Stimulated activated CD4-positive, alpha-beta T cell treated with anti-CD3 and anti-CD28 coated beads, Interleukin-15, amount 100 ng/mL, for 1 hour (primary cell): ENCODE results near the gene DRC7.

Experiments
- DNase-seq, 2 donors: peaks; one replicate each; pipeline ENCODE4 v3.0.0-alpha.2; 2020; ENCODE audit warnings: low read depth in 1 of 2, low spot score in 1 of 2

Gene DRC7

GRCh38 chr16:57749101-57749692, 54.6 kb downstream of the DRC7 start:
- no peak for DNase-seq

- no peak for DNase-seq
These were observed 55.3 kb downstream of the DRC7 start for GRCh38 chr16:57749856-57750452.

DNA sequence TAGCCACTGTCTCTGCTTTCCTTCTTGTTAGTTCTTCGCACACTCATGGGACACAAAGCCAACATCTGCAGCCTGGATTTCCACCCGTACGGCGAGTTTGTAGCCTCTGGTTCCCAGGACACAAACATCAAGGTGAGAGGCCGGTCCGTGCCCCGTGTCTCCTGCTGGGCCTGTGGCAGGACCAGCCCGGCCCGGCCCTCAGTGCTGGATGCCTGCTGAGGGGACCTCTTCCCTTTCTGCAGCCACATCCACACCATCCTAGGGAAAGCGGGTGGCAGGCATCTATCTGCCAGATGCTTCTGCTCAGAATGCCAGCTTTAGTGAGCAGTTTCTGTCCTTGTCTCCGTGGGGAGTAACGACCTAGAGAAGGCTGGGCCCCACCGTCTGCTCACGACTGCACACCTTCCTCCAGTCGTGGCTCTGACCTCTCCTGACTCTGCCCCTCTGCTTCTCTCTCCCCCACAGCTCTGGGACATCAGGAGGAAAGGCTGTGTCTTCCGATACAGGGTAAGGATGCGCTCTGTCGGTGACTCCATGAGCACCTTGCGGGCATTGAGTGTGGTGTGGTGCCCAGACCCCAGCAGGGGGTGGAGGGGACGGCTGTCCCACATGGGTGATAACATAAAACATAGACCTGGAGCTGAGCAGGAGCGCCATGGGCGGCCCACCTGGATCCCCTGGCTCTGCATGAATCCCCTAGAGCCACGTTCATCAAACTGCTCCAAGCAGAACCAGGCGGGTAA, 56.4 kb downstream of the DRC7 start:
- DNase-seq = no peak

- DNase-seq = no peak
These were observed 57.1 kb downstream of the DRC7 start for GRCh38 chr16:57751539-57752202.

DNA sequence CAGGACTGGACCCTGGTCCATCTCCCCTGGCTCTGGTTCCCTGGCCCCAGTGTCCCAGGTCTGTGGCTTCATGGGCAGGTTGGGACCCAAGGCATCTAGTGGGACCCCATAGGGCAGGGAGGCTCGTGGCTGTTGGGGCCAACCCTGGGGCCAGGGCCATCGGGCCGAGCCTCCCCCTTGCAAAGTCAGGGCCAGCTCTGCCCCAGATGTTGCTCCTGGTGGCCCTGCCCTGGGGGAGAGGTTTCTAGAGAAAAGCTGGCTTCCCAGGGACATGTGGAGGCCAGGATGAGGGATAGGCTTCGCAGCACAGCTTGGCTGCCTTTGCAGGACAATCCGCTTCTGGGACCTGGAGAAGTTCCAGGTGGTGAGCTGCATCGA, 57.6 kb downstream of the DRC7 start:
- DNase-seq = no peak

DNA sequence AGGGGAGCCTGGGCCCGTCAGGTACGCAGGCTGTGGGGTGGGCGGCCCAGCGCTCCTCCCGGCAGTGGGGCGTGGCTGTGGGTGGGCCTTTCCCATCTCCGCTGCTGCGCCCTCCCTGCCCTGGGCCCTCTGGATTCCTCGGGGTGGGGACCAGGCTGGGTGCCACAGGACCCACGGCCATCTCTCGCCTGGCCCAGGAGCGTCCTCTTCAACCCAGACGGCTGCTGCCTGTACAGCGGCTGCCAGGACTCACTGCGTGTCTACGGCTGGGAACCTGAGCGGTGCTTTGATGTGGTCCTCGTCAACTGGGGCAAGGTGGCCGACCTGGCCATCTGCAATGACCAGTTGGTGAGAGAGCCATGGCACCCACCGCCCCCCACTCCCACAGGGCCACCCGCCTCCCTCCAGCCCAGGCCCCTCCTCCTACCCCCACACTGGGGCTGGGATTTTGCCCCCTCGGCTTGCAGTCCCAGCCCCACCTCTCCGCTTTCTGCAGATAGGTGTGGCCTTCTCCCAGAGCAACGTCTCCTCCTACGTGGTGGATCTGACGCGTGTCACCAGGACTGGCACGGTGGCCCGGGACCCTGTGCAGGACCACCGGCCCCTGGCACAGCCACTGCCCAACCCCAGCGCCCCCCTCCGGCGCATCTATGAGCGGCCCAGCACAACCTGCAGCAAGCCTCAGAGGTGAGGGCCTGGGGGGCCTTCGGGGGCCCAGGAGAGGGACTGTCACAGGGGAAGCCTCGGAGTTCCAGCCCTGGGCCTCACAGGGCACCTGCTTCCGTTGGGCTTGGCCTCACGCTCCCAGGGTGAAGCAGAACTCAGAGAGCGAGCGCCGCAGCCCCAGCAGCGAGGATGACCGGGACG, 58.2 kb downstream of the DRC7 start:
- no peak for DNase-seq

- DNase-seq = no peak
These were observed 59.1 kb downstream of the DRC7 start for GRCh38 chr16:57753448-57754353.

GRCh38 chr16:57754354-57755060, 59.9 kb downstream of the DRC7 start:
- no peak for DNase-seq

DNA sequence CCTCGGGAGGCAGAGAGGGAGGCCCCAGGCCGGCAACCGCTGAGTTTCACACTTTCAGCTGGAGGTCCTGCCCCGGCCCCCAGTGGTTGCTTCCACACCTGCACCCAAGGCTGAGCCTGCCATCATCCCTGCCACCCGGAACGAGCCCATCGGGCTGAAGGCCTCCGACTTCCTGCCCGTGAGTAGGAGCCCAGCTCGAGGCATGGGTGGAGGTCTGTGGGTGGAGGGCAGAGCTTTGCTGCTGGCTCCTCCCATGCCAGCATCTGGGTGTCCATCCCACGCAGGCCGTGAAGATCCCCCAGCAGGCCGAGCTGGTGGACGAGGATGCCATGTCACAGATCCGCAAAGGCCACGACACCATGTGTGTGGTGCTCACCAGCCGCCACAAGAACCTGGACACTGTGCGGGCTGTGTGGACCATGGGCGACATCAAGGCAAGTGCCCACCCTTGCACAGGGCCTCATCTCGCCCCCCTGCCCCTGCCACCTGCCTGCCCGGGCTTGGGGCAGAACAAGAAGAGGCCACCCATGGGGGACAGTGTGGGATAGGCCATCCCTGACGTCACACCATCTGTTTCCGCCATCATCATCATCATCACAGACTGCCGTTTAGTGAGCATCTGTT, 60.6 kb downstream of the DRC7 start:
- DNase-seq = no peak

- no peak for DNase-seq
These were observed 61.3 kb downstream of the DRC7 start for GRCh38 chr16:57755726-57756423.

DNA sequence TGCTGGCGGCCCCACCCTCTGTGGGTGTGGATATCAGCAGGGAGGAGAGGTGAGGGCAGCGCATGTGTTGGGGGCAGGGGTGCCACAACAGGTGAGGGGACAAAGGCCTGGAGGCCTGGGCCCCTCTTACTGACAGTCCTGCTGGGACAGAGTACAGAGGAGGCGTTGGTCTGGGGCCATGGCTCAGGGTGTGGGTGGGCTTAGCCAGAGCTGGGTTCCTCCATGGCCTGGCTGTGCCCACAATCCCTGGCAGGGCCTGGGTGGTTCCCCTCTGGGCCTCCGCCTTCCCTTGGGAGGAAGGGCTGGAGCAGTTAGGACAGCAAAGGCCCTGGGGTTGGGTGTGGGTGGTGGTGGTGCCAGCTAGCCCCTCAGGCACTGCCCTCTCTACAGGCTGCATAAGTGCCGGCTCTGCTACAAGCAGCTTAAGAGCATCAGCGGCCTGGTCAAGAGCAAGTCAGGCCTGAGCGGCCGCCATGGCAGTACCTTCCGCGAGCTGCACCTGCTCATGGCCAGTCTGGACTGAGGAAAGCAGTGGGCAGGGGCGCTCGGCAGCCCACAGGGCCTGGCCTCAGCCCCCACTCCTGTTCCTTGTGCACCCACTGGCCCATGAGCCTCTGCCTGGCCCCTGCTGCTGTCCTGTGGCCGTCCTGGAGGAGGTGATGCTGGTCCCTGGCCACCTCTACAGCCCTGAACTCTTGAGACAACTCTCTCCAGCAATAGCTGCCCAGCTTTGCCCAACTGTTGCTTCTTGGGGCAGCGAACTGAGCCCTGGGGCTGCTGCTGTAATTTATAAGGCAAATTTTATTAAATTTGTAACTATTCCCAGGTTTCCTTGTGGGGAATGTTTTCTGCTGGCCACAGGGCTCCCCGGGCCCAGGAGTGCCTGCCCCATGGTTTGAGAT, 62.1 kb downstream of the DRC7 start:
- DNase-seq = no peak

DNA sequence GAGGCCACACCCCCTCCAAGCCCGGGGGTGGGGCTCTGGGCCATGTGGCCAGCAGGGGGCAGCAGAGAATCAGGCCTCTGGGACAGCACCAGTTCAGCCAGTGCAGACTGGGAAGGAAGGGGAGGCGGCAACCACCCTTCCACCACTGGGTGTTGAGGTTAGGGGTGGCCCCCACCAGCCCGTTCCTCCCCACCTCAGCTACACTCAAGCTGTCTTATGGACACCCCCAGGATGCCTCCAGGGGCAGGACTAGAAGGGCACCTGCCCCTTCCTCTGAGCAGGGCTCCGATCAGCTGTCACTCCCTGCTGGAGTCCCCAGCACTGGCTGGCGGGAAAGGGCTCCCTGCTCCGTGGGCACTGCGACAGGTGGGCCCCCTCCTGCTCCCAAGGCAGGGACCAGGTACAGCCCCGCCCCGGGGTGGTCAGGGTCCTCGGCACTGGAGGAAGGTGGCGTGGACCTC, 62.8 kb downstream of the DRC7 start:
- DNase-seq = peak; percentile 83 to 85

- no peak for DNase-seq
These were observed 63.3 kb downstream of the DRC7 start for GRCh38 chr16:57757883-57758282.

DNA sequence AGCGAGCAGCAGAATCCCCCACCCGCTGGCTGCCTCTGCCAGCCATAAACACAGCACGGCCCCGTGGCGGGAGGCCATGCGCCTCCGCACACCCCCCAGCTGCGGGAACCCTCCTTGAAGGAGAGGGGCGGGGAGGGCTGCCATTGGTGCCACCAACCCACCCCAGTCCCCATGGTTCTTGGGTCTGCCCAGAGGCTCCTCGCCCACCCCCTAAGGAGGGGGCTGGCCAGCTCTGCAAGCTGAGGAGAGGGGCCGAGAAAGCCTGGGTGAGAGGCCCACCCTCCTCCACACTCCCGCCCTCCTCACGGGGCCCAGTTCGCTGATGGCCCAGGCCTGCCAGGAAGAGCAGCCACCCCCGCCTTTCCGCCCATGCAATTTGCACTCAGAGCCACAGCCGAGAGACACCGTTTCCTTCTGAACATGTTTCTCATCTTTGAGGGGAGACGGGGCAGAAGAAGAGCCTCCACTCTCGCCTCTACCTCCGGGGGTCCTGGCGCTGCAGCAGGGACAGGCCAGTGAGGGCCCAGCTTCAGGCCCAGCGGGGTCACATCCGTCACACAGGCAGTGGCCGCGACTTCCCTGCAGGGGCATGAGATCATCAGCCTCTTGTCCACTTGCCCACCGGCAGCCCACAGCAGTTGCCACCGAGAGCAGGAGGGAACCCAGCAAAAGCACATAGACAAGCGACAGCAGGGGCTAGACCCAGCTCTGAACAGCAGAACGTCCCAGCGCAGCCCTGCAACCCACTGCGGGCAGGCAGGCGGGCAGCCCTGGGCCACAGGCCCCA, 63.9 kb downstream of the DRC7 start:
- DNase-seq = no peak

DNA sequence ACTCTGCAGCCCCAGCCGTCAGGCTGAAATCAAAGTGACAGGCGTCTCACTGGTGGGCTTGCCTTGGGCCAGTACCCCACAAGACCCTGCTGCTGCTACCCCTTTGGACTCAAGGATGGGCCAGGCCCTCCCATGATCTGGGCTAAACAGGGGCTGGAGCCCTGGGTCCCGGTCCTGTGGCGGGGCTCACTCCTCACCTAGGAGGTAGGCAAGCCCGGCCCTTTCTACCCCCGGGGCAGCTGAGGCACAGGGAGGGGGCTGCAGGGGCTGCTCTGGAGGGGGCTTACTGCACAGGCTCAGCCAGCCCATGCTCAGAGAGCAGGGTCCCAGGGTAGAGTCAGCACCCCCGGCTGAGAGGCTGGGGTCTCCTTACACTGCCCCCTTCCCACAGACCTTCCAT, 64.5 kb downstream of the DRC7 start:
- no peak for DNase-seq

- DNase-seq = no peak
These were observed 65.1 kb downstream of the DRC7 start for GRCh38 chr16:57759541-57760356.
